ENCODE results near the gene PRRC1.

GRCh38 chr5:127602481-127602880 lies 85.0 kb downstream of the PRRC1 start:
- TF ChIP-seq FOXO4 (CRISPR knock-in tag; IDR thresholded peaks at IDR 0.05), result no peak
- TF ChIP-seq BRCA1 (IDR thresholded peaks at IDR 0.05), result no peak
- TF ChIP-seq BRCA1 (CRISPR knock-in tag; IDR thresholded peaks at IDR 0.05), result no peak
- no peak for TF ChIP-seq ZBTB40 (IDR thresholded peaks at IDR 0.05)
- no peak for TF ChIP-seq ZBTB40 (CRISPR knock-in tag; IDR thresholded peaks at IDR 0.05)
- no peak for TF ChIP-seq CBX2 (IDR thresholded peaks at IDR 0.05; ENCODE audit: insufficient read depth, low read length, poor library complexity, severe bottlenecking)
- no peak for TF ChIP-seq CBFB (CRISPR knock-in tag; IDR thresholded peaks at IDR 0.05)
- TF ChIP-seq CTCF (IDR thresholded peaks at IDR 0.05 in 2 of 3, conservative IDR thresholded peaks at IDR 0.05 in 1 of 3; ENCODE audit: insufficient read depth in 2 of 3, low read depth in 1 of 3, low read length in 3 of 3), result no peak
- no peak for TF ChIP-seq ATF3 (IDR thresholded peaks at IDR 0.05)
- TF ChIP-seq ATF3 (CRISPR knock-in tag; conservative IDR thresholded peaks at IDR 0.05), result no peak
- TF ChIP-seq HCFC1 (IDR thresholded peaks at IDR 0.05; ENCODE audit: low read depth, low read length), result no peak

All from K562 (cell line).